Glomerular visceral epithelial cell (primary cell): Measurements from ENCODE around the gene SYPL1.

ENCODE experiments used
- DNase-seq: peaks from one replicate; pipeline ENCODE4 v3.0.0-alpha.2; 2016; ENCODE audit errors: extremely low spot score

SYPL1 gene

GRCh38 chr7:106121189-106121810 lies 9.2 kb upstream of the SYPL1 start:
- no peak for DNase-seq

GRCh38 chr7:106120500-106120899 lies 8.4 kb upstream of the SYPL1 start:
- DNase-seq, result no peak

GRCh38 chr7:106119719-106120118 lies 7.6 kb upstream of the SYPL1 start:
- no peak for DNase-seq

- DNase-seq, result no peak
These were observed 5.9 kb upstream of the SYPL1 start for GRCh38 chr7:106117786-106118544.

- DNase-seq, result no peak
These were observed 4.1 kb upstream of the SYPL1 start for GRCh38 chr7:106116161-106116704.

- DNase-seq, result no peak
These were observed 2.7 kb upstream of the SYPL1 start for GRCh38 chr7:106114716-106115383.

- DNase-seq, result no peak
These were observed 885 bp upstream of the SYPL1 start for GRCh38 chr7:106112972-106113421.

GRCh38 chr7:106111655-106112117 lies 426 bp downstream of the SYPL1 start:
- DNase-seq, result peak; percentile 74

GRCh38 chr7:106110885-106111654 lies 1.0 kb downstream of the SYPL1 start:
- DNase-seq, result peak; percentile 6

GRCh38 chr7:106110238-106110560 lies 1.9 kb downstream of the SYPL1 start:
- DNase-seq, result peak; percentile 20

- no peak for DNase-seq
These were observed 2.4 kb downstream of the SYPL1 start for GRCh38 chr7:106109521-106110237.

- DNase-seq, result no peak
These were observed 3.1 kb downstream of the SYPL1 start for GRCh38 chr7:106108991-106109390.

- no peak for DNase-seq
These were observed 7.3 kb downstream of the SYPL1 start for GRCh38 chr7:106104721-106105260.

- no peak for DNase-seq
These were observed 9.6 kb downstream of the SYPL1 start for GRCh38 chr7:106102387-106102966.

GRCh38 chr7:106101726-106102125 lies 10.4 kb downstream of the SYPL1 start:
- DNase-seq, result peak; percentile 12

- no peak for DNase-seq
These were observed 11.1 kb downstream of the SYPL1 start for GRCh38 chr7:106100863-106101629.

- DNase-seq, result no peak
These were observed 12.6 kb downstream of the SYPL1 start for GRCh38 chr7:106099539-106099938.

- DNase-seq, result no peak
These were observed 13.2 kb downstream of the SYPL1 start for GRCh38 chr7:106098889-106099288.

GRCh38 chr7:106095634-106096033 lies 16.5 kb downstream of the SYPL1 start:
- DNase-seq, result no peak

- DNase-seq, result no peak
These were observed 17.3 kb downstream of the SYPL1 start for GRCh38 chr7:106094780-106095179.
